NCI-H1048 (cell line): ENCODE results near the gene PLCB2.

Source experiments
- DNase-seq: peaks from one replicate; lab custom pipeline; 2025; lab: John Stamatoyannopoulos, UW

PLCB2 gene, protein sequence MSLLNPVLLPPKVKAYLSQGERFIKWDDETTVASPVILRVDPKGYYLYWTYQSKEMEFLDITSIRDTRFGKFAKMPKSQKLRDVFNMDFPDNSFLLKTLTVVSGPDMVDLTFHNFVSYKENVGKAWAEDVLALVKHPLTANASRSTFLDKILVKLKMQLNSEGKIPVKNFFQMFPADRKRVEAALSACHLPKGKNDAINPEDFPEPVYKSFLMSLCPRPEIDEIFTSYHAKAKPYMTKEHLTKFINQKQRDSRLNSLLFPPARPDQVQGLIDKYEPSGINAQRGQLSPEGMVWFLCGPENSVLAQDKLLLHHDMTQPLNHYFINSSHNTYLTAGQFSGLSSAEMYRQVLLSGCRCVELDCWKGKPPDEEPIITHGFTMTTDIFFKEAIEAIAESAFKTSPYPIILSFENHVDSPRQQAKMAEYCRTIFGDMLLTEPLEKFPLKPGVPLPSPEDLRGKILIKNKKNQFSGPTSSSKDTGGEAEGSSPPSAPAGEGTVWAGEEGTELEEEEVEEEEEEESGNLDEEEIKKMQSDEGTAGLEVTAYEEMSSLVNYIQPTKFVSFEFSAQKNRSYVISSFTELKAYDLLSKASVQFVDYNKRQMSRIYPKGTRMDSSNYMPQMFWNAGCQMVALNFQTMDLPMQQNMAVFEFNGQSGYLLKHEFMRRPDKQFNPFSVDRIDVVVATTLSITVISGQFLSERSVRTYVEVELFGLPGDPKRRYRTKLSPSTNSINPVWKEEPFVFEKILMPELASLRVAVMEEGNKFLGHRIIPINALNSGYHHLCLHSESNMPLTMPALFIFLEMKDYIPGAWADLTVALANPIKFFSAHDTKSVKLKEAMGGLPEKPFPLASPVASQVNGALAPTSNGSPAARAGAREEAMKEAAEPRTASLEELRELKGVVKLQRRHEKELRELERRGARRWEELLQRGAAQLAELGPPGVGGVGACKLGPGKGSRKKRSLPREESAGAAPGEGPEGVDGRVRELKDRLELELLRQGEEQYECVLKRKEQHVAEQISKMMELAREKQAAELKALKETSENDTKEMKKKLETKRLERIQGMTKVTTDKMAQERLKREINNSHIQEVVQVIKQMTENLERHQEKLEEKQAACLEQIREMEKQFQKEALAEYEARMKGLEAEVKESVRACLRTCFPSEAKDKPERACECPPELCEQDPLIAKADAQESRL

GRCh38 chr15:40307421-40308211, at the start of gene PLCB2:
Gene PLCB2 (minus strand): TSS chr15:40307935. CDS start chr15:40307672, 263 bp downstream.
- no peak for DNase-seq

GRCh38 chr15:40357246-40357645, 49.5 kb upstream of the PLCB2 start:
- no peak for DNase-seq

DNA sequence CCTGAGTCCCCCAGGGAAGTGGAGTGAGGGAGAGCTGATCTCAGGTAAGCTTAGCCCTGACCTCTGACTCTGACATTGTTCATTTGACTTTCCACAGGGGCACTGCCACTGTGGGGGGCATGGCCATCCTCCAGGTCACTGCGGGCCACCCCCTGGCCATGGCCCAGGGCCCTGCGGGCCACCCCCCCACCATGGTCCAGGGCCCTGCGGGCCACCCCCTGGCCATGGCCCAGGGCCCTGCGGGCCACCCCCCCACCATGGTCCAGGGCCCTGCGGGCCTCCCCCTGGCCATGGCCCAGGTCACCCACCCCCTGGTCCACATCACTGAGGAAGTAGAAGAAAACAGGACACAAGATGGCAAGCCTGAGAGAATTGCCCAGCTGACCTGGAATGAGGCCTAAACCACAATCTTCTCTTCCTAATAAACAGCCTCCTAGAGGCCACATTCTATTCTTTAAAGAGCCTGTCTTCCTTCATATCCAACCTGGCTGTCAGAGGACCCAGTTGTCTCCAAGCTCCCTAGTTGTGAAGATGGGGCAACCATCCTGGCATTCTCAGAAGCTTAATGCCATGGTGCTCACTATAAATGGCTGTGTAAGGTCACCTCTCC, 48.3 kb upstream of the PLCB2 start:
- no peak for DNase-seq

- DNase-seq = no peak
These were observed 46.9 kb upstream of the PLCB2 start for GRCh38 chr15:40354408-40355171.

DNA sequence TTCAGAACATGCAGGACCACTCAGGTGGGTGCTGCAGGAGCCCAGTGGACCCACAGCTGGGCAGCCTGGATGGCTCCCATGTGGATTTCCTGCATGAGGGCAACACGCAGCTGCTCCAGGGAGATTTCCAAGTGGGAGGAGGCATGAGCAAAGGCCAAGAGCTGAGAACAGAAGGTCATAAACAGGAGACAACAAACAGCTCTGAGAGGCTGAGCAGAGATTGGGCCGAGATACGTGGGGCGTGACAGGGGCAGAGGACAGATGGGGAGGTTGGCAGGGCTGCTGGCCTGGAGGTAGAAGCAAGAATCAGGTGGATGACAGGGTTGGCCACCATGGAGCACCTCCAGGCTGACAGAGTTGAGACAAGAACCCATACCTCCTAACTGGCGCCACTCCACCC, 46.0 kb upstream of the PLCB2 start:
- no peak for DNase-seq

GRCh38 chr15:40352281-40352901, 44.7 kb upstream of the PLCB2 start:
- DNase-seq = no peak

GRCh38 chr15:40349163-40349562, 41.4 kb upstream of the PLCB2 start:
- no peak for DNase-seq

- DNase-seq = no peak
These were observed 40.7 kb upstream of the PLCB2 start for GRCh38 chr15:40348474-40348870.

GRCh38 chr15:40347559-40348473, 40.1 kb upstream of the PLCB2 start:
- DNase-seq = no peak

- no peak for DNase-seq
These were observed 39.1 kb upstream of the PLCB2 start for GRCh38 chr15:40346579-40347558.

DNA sequence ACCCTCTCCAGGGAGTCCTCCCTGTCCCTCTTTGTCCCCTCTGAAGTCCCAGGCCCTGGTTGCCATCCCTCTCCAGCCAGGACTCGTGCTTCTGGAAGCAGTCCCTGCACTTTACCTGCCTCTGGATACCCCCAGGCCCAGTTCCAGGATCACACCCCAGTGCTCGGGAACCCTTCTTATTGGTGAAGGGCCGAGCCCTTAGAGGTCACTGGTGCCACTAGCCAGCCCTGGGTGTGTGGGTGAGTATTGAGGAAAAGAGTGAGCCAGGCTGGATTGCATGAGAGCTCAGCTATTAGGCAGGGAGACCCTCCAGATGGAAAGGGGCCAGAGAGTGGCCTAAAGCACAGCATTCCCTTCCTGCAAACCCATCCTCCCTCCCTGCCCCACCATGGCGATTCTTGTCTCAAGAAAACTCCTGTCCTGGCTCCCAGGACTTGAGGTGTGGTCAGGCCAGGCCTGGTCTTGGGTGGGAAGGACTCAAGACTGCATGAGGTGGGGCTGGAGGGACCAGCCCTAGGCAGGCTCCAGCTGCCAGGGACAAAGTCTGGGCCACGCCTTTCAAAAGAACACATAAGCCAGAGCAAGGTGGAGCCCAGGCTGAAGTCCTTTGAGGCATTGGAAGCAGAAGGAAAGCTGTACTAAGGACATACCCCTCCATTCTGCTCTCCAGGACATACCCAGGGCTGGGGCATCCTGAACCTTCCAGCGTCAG, 38.3 kb upstream of the PLCB2 start:
- no peak for DNase-seq

DNA sequence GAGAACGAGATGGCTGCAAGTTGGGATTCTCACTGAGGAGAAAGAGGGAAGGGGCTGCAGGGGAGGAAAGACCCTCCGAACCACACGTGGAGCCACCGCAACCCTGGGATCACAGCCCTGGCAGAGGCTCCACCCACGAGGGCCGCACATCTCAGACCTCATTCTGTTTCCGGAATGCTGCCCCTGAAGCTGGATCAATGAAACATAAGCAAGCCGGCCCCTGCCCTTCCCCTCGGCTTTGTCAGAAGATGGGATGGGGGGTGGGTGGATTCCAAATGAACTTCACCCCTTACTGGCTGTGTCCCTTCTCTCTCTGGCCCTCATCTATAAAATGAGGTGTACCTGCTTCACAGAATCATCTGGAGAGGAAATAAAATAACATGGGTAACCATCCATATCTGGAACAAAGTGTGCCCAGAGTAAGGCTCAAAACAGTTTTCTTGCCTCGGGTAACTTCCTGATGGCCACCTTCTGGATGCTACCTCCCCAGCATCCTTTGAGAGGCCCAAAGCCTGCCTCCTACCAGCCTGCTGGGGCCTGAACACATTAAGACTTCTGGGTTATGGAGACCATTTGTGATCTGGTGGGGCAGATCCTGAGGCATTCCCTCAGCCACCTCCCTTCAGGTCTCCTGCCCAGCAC, 37.6 kb upstream of the PLCB2 start:
- DNase-seq = no peak

DNA sequence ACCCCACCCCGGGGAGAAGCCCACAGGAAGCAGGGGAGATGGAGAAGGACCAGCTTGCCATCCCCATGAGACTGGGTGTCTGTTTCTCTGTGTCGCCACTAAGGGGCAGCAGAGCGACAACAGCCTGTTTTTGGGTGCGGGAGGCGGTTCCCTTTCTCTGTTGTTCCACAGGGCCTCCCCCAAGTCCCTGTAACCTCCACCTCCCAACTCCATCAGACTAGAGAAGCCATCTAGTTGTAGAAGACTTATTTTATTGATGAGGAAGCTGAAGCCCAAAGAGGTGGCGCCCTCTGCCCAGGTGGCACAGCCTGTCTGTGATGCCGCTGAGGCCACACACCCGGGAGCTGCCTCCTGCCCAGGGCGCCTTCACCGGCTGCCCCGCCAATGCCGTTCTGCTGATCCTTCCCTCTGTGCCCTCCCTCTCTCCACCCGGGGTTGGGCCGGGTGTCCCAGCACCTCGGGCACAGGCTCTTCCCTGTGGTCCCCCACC, 36.9 kb upstream of the PLCB2 start:
- peak; percentile 16 for DNase-seq

- DNase-seq = no peak
These were observed 36.5 kb upstream of the PLCB2 start for GRCh38 chr15:40344217-40344616.

DNA sequence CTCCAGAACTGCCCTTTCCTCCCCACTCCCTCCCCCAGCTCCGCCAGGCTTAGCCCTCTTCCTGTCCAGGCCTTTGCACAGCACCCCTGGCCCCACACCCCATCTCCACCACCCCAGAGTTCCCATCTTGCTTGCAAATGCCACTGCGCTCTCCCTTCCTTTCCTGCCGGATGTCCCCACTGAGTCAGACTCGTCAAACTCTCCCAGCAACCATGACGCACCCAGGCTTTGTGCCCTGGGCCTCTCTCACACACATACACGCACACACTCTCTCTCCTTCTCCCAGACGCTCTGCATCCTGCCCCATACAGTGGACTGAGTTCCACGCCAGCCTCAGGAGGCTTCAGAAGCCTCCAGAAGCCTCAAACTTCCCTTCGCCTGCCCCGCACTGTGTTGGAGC, 35.8 kb upstream of the PLCB2 start:
- DNase-seq = no peak
